ENCODE measurements around the gene JAZF1.

JAZF1 gene

GRCh38 chr7:28112012-28112411 lies 68.6 kb downstream of the JAZF1 start:
- in situ Hi-C loops (cut with HindIII; ENCODE audit: low sequenced_read_pairs), result no loop called here

DNA sequence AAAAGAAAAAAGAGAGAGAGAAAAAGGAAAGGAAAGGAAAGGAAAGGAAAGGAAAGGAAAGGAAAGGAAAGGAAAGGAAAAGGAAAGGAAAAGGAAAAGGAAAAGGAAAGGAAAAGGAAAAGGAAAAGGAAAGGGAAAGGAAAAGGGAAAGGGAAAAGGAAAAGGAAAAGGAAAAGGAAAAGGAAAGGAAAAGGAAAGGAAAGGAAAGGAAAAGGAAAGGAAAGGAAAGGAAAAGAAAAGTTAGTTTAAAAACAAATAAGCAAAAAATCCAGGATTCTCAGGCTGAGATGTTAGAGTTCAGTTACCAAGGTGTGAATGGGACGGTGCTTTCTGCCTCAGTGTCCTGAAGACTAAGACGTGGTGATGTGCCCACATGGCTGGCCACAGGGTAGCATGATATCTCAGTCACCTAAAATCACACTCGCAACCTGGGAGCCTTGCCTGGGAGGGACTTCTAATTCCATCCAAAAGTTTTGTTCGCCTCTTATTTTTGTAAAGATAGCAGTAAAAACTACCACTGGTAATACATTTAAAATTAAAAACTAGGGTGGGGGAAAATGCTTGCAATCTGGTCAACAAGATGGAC lies 70.1 kb downstream of the JAZF1 start:
- in situ Hi-C loops (cut with HindIII; ENCODE audit: low sequenced_read_pairs), result no loop called here

GRCh38 chr7:28108747-28109146 lies 71.8 kb downstream of the JAZF1 start:
- in situ Hi-C loops (cut with HindIII; ENCODE audit: low sequenced_read_pairs), result no loop called here

DNA sequence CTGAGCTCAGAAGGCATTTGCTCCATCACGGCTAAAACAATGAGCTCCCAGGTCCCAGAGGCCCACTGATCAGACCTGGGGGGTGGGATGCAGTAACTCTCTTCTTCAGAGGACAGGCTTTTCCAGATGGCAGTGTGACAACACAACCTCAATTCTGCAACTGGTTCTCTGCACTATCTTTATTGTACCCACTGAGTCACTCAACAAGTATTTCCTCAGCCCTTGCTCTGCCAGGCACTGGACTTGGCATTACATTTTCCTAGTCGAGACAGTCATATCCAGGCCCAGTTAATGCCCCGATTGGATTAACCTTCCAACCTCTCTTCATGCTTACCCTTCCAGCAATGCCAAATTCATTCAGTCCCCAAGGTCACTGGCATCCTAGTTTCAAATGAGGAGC lies 72.6 kb downstream of the JAZF1 start:
- in situ Hi-C loops (cut with HindIII; ENCODE audit: low sequenced_read_pairs), result no loop called here

DNA sequence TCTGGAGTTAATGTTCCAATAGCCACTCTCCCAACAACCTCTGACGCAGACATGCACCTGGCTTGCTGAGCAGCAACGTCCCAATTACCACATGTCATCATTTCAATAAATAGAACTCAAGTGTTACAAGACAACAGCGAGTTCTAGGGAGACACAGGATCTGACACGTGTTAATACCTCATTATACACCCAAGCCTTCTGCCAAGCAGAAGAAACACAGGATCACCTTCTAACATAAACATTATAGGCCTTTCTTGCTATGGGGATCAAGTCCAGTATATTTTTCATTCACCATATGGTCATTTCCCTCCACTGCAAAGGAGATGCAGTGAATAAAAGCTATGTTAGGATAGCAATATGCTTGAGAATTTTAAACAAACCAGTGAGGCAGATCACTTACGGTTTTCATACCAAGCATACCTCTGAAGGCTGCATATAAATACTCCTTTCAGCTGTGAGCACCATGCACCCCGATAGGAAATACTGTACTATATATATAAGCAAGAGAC lies 74.2 kb downstream of the JAZF1 start:
- in situ Hi-C loops (cut with HindIII; ENCODE audit: low sequenced_read_pairs), result no loop called here

DNA sequence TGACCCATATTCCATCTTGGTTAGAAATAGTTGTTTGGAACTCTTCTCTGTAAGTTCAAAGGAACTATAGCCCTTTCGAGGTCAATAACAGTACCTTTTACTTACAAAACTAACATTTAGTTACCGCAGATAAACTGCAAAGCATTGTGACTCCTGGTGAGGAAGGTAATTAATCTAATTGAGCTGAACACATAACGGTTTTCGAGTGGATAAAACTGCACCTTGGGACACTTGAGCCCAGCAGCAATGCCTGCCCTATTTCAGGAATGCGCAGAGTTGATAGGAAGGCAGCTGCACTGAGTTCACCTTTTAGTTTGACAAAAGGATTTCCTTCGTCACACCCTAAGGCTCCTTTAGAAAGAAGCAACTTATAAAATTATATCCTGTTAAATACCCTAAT lies 75.4 kb downstream of the JAZF1 start:
- in situ Hi-C loops (cut with HindIII; ENCODE audit: low sequenced_read_pairs), result no loop called here

DNA sequence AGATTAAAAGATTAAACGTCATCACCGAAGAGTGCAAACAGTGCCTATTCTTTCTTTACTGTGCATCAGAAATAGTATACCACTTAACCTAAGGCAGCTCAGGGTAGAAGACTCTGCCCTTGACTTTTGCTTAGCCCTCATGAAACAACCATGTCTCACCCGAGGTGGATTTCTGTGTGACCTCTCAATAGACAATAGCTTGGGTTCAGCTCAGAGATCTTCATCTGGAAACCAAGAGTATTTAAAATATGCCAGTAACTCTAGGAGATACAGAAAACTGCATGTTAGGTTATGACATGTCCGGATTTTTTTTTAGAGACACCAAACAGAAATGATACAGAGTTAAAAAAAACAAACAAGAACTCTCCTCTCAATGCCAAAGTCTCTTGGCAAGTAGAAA lies 75.8 kb downstream of the JAZF1 start:
- in situ Hi-C loops (cut with HindIII; ENCODE audit: low sequenced_read_pairs), result no loop called here

DNA sequence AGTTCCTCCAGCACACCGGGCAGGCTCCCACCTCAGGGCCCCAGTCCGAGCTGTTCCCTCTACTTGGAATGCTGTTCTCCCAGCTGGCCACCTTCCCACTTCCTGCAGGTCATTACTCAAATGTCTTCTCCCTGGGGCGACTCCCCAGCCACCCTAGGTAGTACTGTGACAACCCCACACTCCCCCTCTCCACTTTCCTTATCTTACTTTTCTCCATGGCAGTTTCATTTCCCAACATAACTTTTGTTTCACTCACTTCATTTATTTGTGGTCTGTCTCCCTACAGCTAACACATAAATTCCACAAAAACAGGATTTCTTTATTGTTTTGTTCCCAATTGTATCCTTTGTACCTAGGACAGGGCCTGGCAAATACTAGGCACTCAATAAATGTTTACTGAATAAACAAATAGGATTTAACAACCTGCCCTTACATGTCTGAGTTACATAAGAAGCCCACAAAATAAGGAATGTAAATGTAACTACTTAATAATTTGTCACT lies 76.5 kb downstream of the JAZF1 start:
- in situ Hi-C loops (cut with HindIII; ENCODE audit: low sequenced_read_pairs), result no loop called here

GRCh38 chr7:28102797-28103196 lies 77.8 kb downstream of the JAZF1 start:
- in situ Hi-C loops (cut with HindIII; ENCODE audit: low sequenced_read_pairs), result no loop called here

- in situ Hi-C loops (cut with HindIII; ENCODE audit: low sequenced_read_pairs), result no loop called here
These were observed 83.9 kb downstream of the JAZF1 start for GRCh38 chr7:28096713-28097112.

DNA sequence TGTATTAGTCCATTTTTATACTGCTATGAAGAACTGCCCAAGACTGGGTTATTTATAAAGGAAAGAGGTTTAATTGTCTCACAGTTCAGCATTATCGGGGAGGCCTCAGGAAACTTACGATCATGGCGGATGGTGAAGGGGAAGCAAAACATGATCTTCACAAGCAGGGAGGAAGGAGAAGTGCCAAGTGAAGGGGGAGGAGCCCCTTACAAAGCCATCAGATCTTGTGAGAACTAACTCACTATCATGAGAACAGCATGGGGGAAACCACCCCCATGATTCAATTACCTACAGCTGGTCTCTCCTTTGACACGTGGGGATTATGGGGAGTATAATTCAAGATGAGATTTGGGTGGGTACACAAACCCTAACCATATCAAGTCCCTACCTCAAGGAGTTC lies 85.4 kb downstream of the JAZF1 start:
- in situ Hi-C loops (cut with HindIII; ENCODE audit: low sequenced_read_pairs), result no loop called here

DNA sequence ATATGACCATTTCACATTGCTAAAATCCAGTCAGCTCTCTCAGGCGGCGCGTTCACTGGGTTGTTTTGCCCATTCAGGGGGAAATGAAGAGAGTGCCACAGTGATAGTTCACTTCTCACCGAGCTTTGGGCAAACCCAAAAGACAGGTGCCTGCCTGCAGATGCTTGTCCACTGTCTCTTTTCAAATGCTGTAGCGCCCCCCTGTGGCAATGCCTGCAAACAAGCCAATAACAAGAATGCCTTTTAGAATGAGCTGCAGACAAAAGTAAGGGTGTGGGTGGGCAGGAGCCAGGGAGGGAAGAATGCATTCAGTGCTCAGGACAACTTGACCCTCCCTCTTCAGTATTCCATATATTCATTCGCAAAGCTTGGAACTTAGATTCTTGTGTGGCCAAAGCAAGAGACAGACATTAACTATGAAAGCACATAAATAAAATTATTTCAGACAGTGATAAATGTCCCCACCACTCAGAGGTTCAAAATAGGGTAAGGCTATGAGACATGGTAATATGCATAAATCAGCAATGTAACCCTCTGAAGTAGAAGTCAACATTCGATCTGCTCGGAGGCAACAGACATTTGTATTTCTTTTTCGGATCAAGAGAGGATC lies 86.9 kb downstream of the JAZF1 start:
- in situ Hi-C loops (cut with HindIII; ENCODE audit: low sequenced_read_pairs), result no loop called here

- in situ Hi-C loops (cut with HindIII; ENCODE audit: low sequenced_read_pairs), result no loop called here
These were observed 89.4 kb downstream of the JAZF1 start for GRCh38 chr7:28091190-28091589.

- in situ Hi-C loops (cut with HindIII; ENCODE audit: low sequenced_read_pairs), result no loop called here
These were observed 91.5 kb downstream of the JAZF1 start for GRCh38 chr7:28088901-28089714.

- in situ Hi-C loops (cut with HindIII; ENCODE audit: low sequenced_read_pairs), result no loop called here
These were observed 92.6 kb downstream of the JAZF1 start for GRCh38 chr7:28088032-28088431.

DNA sequence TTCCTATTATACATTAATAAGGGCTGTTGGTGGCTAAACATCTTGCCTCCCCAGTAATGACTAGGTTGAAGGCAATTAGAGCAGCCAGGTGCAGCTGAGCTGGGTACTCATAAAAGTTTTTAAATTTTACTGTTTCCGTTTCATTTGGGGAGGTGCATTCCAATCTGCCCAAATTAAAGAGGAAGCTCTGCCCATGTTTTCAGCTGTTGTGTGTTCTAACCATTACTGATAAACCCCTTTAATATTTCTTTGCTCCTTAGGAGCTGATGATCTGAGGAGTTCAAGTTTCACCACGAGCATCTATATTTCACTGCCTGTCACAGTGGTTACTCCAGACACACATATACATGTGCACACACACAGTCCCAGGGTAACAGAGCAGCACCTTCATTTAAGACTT lies 94.4 kb downstream of the JAZF1 start:
- in situ Hi-C loops (cut with HindIII; ENCODE audit: low sequenced_read_pairs), result no loop called here

DNA sequence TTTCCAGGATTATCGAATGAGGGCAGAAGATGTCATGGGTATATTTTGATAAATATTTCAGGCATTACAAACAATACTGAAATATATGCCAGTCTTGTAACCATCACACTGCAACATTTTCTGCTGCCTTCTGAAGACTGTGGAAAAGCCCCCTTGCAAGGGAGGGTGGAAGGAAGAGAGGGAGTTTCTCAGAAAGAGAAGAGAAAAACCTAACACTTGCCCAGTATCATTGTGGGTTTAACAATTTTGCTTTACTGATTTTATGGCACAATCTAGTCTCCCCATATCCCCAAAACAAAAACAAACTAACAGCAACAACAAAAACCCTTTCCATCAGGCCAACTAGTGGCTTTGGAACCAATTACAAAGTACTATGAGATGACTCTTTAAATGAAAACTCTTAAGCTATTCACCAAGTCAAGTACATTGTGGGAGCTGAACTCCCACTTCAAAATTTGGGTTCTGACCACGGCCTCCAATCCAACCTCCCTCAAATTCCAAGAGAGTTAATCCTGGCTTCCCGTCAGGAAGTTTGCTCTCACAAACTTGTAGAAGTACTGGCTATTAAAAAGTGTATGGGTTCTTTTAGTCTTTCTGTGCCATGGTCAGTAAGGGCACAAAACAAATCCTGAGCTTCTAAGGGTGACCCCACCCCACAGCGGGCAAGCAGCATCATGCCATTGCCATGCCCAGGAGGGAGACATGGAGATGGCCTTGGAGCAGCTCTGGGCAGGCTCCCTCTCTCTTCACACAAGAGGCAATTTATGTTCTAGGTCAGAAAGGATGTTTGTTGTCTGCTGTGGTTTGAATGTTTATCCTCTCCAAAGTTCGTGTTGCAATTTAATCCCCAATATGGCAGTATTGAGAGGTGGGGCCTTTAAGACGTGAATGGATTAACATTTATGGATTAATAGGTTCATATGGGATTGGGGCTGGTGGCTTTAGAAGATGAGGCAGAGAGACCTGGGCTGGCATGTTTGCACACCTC lies 96.3 kb downstream of the JAZF1 start:
- in situ Hi-C loops (cut with HindIII; ENCODE audit: low sequenced_read_pairs), result no loop called here

- in situ Hi-C loops (cut with HindIII; ENCODE audit: low sequenced_read_pairs), result no loop called here
These were observed 97.2 kb downstream of the JAZF1 start for GRCh38 chr7:28083164-28083997.

GRCh38 chr7:28082071-28082470 lies 98.5 kb downstream of the JAZF1 start:
- in situ Hi-C loops (cut with HindIII; ENCODE audit: low sequenced_read_pairs), result no loop called here

DNA sequence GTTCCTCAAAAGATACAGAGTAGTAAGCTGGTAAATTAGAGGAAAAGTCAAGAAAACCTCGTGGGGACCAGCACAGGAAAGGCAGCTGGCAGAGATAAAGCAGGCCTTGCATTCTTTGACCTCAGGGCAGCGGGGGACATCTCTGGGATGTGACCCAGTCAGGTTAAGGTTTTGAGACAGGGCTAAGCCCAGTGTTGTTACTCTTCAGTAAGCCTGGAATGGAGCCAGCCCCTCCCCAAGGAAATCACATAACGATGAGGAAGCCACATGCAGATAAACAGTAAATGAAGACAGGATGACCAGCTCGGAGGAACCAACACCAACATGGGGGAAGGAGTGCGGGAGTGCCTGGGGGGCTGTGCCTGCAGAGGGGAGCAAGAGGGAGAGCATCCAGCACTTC lies 99.6 kb downstream of the JAZF1 start:
- in situ Hi-C loops (cut with HindIII; ENCODE audit: low sequenced_read_pairs), result no loop called here

Data from endothelial cell of hepatic sinusoid (primary cell).